Keratinocyte (primary cell): ENCODE results near the gene MS4A7.

ENCODE experiments used
- EZH2 ChIP-seq: IDR thresholded peaks from one replicate; pipeline ENCODE4 v1.6.1; 2012; ENCODE audit warnings: inconsistent platforms, mild to moderate bottlenecking, low read length, moderate library complexity
- TF ChIP-seq, protein P1 (sequence below), 3 experiments: IDR thresholded peaks in 1 of 3; conservative IDR thresholded peaks in 1 of 3; optimal IDR thresholded peaks in 1 of 3; 2 replicates in 2 of 3; 3 replicates in 1 of 3; pipeline versions ENCODE3 to v1.5.1; 2011; ENCODE audit warnings: low read length in 3 of 3, mild to moderate bottlenecking in 3 of 3, moderate library complexity in 2 of 3, control low read depth in 1 of 3, inconsistent platforms in 1 of 3; ENCODE audit not compliant: insufficient read depth in 2 of 3; ENCODE audit errors: extremely low read depth in 1 of 3

DNA sequence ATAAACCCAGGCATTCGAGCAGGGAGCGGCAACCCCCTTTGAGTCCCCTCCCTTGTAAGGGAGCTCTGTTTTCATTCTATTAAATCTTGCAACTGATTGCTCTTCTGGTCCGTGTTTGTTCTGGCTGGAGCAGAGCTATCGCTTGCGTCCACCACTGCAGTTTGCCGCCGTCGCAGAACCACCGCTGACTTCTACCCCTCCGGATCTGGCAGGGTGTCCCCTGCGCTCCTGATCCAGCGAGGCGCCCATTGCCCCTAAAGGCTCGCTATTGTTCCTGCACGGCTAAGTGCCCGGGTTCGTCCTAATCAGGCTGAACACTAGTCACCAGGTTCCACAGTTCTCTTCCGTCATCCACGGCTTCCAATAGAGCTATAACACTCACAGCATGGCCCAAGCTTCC is 10.4 kb upstream of the MS4A7 start:
- TF ChIP-seq, protein P1, sequence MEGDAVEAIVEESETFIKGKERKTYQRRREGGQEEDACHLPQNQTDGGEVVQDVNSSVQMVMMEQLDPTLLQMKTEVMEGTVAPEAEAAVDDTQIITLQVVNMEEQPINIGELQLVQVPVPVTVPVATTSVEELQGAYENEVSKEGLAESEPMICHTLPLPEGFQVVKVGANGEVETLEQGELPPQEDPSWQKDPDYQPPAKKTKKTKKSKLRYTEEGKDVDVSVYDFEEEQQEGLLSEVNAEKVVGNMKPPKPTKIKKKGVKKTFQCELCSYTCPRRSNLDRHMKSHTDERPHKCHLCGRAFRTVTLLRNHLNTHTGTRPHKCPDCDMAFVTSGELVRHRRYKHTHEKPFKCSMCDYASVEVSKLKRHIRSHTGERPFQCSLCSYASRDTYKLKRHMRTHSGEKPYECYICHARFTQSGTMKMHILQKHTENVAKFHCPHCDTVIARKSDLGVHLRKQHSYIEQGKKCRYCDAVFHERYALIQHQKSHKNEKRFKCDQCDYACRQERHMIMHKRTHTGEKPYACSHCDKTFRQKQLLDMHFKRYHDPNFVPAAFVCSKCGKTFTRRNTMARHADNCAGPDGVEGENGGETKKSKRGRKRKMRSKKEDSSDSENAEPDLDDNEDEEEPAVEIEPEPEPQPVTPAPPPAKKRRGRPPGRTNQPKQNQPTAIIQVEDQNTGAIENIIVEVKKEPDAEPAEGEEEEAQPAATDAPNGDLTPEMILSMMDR (optimal IDR thresholded peaks at IDR 0.05 in 1 of 3, IDR thresholded peaks at IDR 0.05 in 1 of 3, conservative IDR thresholded peaks at IDR 0.05 in 1 of 3; ENCODE audit: extremely low read depth in 1 of 3, insufficient read depth in 2 of 3, low read length in 3 of 3), result no peak
- no peak for TF ChIP-seq EZH2
